Measurements from ENCODE around the gene IDH3B.
A peak's percentile ranks its signal among the peaks of the same experiment; 100 is the strongest.

The IDH3B gene

GRCh38 chr20:2625062-2625461 lies 39.0 kb downstream of the IDH3B start:
- no peaks in the 10 kb centered on the region for H3K36me3 ChIP-seq (ENCODE audit: control insufficient read depth in 5 of 5, insufficient read depth in 5 of 5, low read length in 5 of 5)
- H3K9ac ChIP-seq (ENCODE audit: low read length in 5 of 5), result no peak overlapping the region
- peaks cover 5 to 15% (median 6%) of the 10 kb centered on the region in 5 donors for H3K9me3 ChIP-seq (ENCODE audit: control insufficient read depth in 5 of 5, low read length in 5 of 5)
- H3K27ac ChIP-seq (ENCODE audit: low read depth, low read length), result peak overlapping the region; percentile 70
- no peaks in the 10 kb centered on the region for H3K27me3 ChIP-seq (ENCODE audit: control insufficient read depth in 5 of 5, insufficient read depth in 4 of 5, low read length in 5 of 5)
- H3K4me1 ChIP-seq (ENCODE audit: control insufficient read depth in 5 of 5, insufficient read depth in 5 of 5, low read length in 5 of 5), result peaks cover 5 to 32% (median 26%) of the 10 kb centered on the region in 5 donors
- H3K4me3 ChIP-seq (ENCODE audit: low read depth in 1 of 5, low read length in 5 of 5), result peak overlapping the region in 1 of 5 donors; percentile 8

GRCh38 chr20:2624190-2624589 lies 39.8 kb downstream of the IDH3B start:
- H3K4me1 ChIP-seq (ENCODE audit: control insufficient read depth in 5 of 5, insufficient read depth in 5 of 5, low read length in 5 of 5), result peaks cover 5 to 32% (median 26%) of the 10 kb centered on the region in 5 donors
- peak overlapping the region in 2 of 5 donors; percentile 2 to 28 for H3K9ac ChIP-seq (ENCODE audit: low read length in 5 of 5)
- H3K9me3 ChIP-seq (ENCODE audit: control insufficient read depth in 5 of 5, low read length in 5 of 5), result peaks cover 5 to 16% (median 10%) of the 10 kb centered on the region in 5 donors
- H3K27me3 ChIP-seq (ENCODE audit: control insufficient read depth in 5 of 5, insufficient read depth in 4 of 5, low read length in 5 of 5), result no peaks in the 10 kb centered on the region
- no peaks in the 10 kb centered on the region for H3K36me3 ChIP-seq (ENCODE audit: control insufficient read depth in 5 of 5, insufficient read depth in 5 of 5, low read length in 5 of 5)
- peak overlapping the region; percentile 70 for H3K27ac ChIP-seq (ENCODE audit: low read depth, low read length)
- peak overlapping the region in 2 of 5 donors; percentile 8 to 34 for H3K4me3 ChIP-seq (ENCODE audit: low read depth in 1 of 5, low read length in 5 of 5)

- H3K9me3 ChIP-seq (ENCODE audit: control insufficient read depth in 5 of 5, low read length in 5 of 5), result peaks cover 0 to 12% (median 5%) of the 10 kb centered on the region in 5 donors
- H3K4me1 ChIP-seq (ENCODE audit: control insufficient read depth in 5 of 5, insufficient read depth in 5 of 5, low read length in 5 of 5), result peaks cover 5 to 16% (median 14%) of the 10 kb centered on the region in 5 donors
- no peak overlapping the region for H3K4me3 ChIP-seq (ENCODE audit: low read depth in 1 of 5, low read length in 5 of 5)
- H3K9ac ChIP-seq (ENCODE audit: low read length in 5 of 5), result no peak overlapping the region
- no peak overlapping the region for H3K27ac ChIP-seq (ENCODE audit: low read depth, low read length)
- H3K36me3 ChIP-seq (ENCODE audit: control insufficient read depth in 5 of 5, insufficient read depth in 5 of 5, low read length in 5 of 5), result no peaks in the 10 kb centered on the region
- H3K27me3 ChIP-seq (ENCODE audit: control insufficient read depth in 5 of 5, insufficient read depth in 4 of 5, low read length in 5 of 5), result peaks cover 0 to 3% (median 0%) of the 10 kb centered on the region in 5 donors
Observed at GRCh38 chr20:2619961-2620595, 43.9 kb downstream of the IDH3B start.

GRCh38 chr20:2619337-2619736 lies 44.7 kb downstream of the IDH3B start:
- peaks cover 4 to 10% (median 7%) of the 10 kb centered on the region in 5 donors for H3K4me1 ChIP-seq (ENCODE audit: control insufficient read depth in 5 of 5, insufficient read depth in 5 of 5, low read length in 5 of 5)
- H3K9ac ChIP-seq (ENCODE audit: low read length in 5 of 5), result no peak overlapping the region
- peaks cover 0 to 12% (median 5%) of the 10 kb centered on the region in 5 donors for H3K9me3 ChIP-seq (ENCODE audit: control insufficient read depth in 5 of 5, low read length in 5 of 5)
- H3K36me3 ChIP-seq (ENCODE audit: control insufficient read depth in 5 of 5, insufficient read depth in 5 of 5, low read length in 5 of 5), result no peaks in the 10 kb centered on the region
- H3K27ac ChIP-seq (ENCODE audit: low read depth, low read length), result no peak overlapping the region
- peaks cover 0 to 3% (median 0%) of the 10 kb centered on the region in 5 donors for H3K27me3 ChIP-seq (ENCODE audit: control insufficient read depth in 5 of 5, insufficient read depth in 4 of 5, low read length in 5 of 5)
- H3K4me3 ChIP-seq (ENCODE audit: low read depth in 1 of 5, low read length in 5 of 5), result no peak overlapping the region

GRCh38 chr20:2618815-2619214 lies 45.2 kb downstream of the IDH3B start:
- Histone ChIP-seq H3K36me3 (ENCODE audit: control insufficient read depth in 5 of 5, insufficient read depth in 5 of 5, low read length in 5 of 5) (no peaks in the 10 kb centered on the region), H3K4me1 (ENCODE audit: control insufficient read depth in 5 of 5, insufficient read depth in 5 of 5, low read length in 5 of 5) (peaks cover 0 to 5% (median 3%) of the 10 kb centered on the region in 5 donors), H3K27me3 (ENCODE audit: control insufficient read depth in 5 of 5, insufficient read depth in 4 of 5, low read length in 5 of 5) (peaks cover 0 to 3% (median 0%) of the 10 kb centered on the region in 5 donors), H3K9me3 (ENCODE audit: control insufficient read depth in 5 of 5, low read length in 5 of 5) (peaks cover 0 to 12% (median 5%) of the 10 kb centered on the region in 5 donors), H3K4me3 (ENCODE audit: low read depth in 1 of 5, low read length in 5 of 5) (no peak overlapping the region), H3K27ac (ENCODE audit: low read depth, low read length) (no peak overlapping the region), H3K9ac (ENCODE audit: low read length in 5 of 5) (no peak overlapping the region)

- Histone ChIP-seq H3K36me3 (ENCODE audit: control insufficient read depth in 5 of 5, insufficient read depth in 5 of 5, low read length in 5 of 5) (no peaks in the 10 kb centered on the region), H3K9me3 (ENCODE audit: control insufficient read depth in 5 of 5, low read length in 5 of 5) (peaks cover 0 to 12% (median 5%) of the 10 kb centered on the region in 5 donors), H3K27me3 (ENCODE audit: control insufficient read depth in 5 of 5, insufficient read depth in 4 of 5, low read length in 5 of 5) (peaks cover 0 to 3% (median 0%) of the 10 kb centered on the region in 5 donors), H3K9ac (ENCODE audit: low read length in 5 of 5) (no peak overlapping the region), H3K4me3 (ENCODE audit: low read depth in 1 of 5, low read length in 5 of 5) (no peak overlapping the region), H3K27ac (ENCODE audit: low read depth, low read length) (no peak overlapping the region), H3K4me1 (ENCODE audit: control insufficient read depth in 5 of 5, insufficient read depth in 5 of 5, low read length in 5 of 5) (no peaks in the 10 kb centered on the region)
Observed at GRCh38 chr20:2617099-2617714, 46.8 kb downstream of the IDH3B start.

- no peaks in the 10 kb centered on the region for H3K36me3 ChIP-seq (ENCODE audit: control insufficient read depth in 5 of 5, insufficient read depth in 5 of 5, low read length in 5 of 5)
- H3K4me1 ChIP-seq (ENCODE audit: control insufficient read depth in 5 of 5, insufficient read depth in 5 of 5, low read length in 5 of 5), result no peaks in the 10 kb centered on the region
Observed at GRCh38 chr20:2616634-2617033, 47.4 kb downstream of the IDH3B start.

GRCh38 chr20:2612073-2612472 lies 51.9 kb downstream of the IDH3B start:
- Histone ChIP-seq H3K9ac (ENCODE audit: low read length in 5 of 5) (no peak overlapping the region), H3K4me1 (ENCODE audit: control insufficient read depth in 5 of 5, insufficient read depth in 5 of 5, low read length in 5 of 5) (peaks cover 0 to 3% (median 0%) of the 10 kb centered on the region in 5 donors), H3K36me3 (ENCODE audit: control insufficient read depth in 5 of 5, insufficient read depth in 5 of 5, low read length in 5 of 5) (no peaks in the 10 kb centered on the region), H3K27me3 (ENCODE audit: control insufficient read depth in 5 of 5, insufficient read depth in 4 of 5, low read length in 5 of 5) (no peaks in the 10 kb centered on the region), H3K4me3 (ENCODE audit: low read depth in 1 of 5, low read length in 5 of 5) (no peak overlapping the region), H3K27ac (ENCODE audit: low read depth, low read length) (no peak overlapping the region), H3K9me3 (ENCODE audit: control insufficient read depth in 5 of 5, low read length in 5 of 5) (peaks cover 0 to 11% (median 6%) of the 10 kb centered on the region in 5 donors)

More at GRCh38 chr20:2616634-2617033, 47.4 kb downstream of the IDH3B start:
- no peak overlapping the region for H3K27ac ChIP-seq (ENCODE audit: low read depth, low read length)
- H3K9me3 ChIP-seq (ENCODE audit: control insufficient read depth in 5 of 5, low read length in 5 of 5), result peaks cover 0 to 12% (median 5%) of the 10 kb centered on the region in 5 donors
- peaks cover 0 to 3% (median 0%) of the 10 kb centered on the region in 5 donors for H3K27me3 ChIP-seq (ENCODE audit: control insufficient read depth in 5 of 5, insufficient read depth in 4 of 5, low read length in 5 of 5)
- H3K9ac ChIP-seq (ENCODE audit: low read length in 5 of 5), result no peak overlapping the region
- no peak overlapping the region for H3K4me3 ChIP-seq (ENCODE audit: low read depth in 1 of 5, low read length in 5 of 5)

- no peak overlapping the region for H3K4me3 ChIP-seq (ENCODE audit: low read depth in 1 of 5, low read length in 5 of 5)
Observed at GRCh38 chr20:2610941-2611720, 52.9 kb downstream of the IDH3B start.

More at GRCh38 chr20:2610941-2611720, 52.9 kb downstream of the IDH3B start:
- H3K4me1 ChIP-seq (ENCODE audit: control insufficient read depth in 5 of 5, insufficient read depth in 5 of 5, low read length in 5 of 5), result peaks cover 0 to 3% (median 0%) of the 10 kb centered on the region in 5 donors
- H3K27ac ChIP-seq (ENCODE audit: low read depth, low read length), result no peak overlapping the region
- peaks cover 0 to 11% (median 7%) of the 10 kb centered on the region in 5 donors for H3K9me3 ChIP-seq (ENCODE audit: control insufficient read depth in 5 of 5, low read length in 5 of 5)
- no peaks in the 10 kb centered on the region for H3K36me3 ChIP-seq (ENCODE audit: control insufficient read depth in 5 of 5, insufficient read depth in 5 of 5, low read length in 5 of 5)
- H3K27me3 ChIP-seq (ENCODE audit: control insufficient read depth in 5 of 5, insufficient read depth in 4 of 5, low read length in 5 of 5), result no peaks in the 10 kb centered on the region
- no peak overlapping the region for H3K9ac ChIP-seq (ENCODE audit: low read length in 5 of 5)

Measured in subcutaneous abdominal adipose tissue (tissue), 5 donors.